K562 (cell line): ENCODE data around the gene FBXW12. TPM values are rescaled to one million over a fixed set of nuclear protein-coding genes. Genes with fewer than 3 reads are reported as not detected.

Source experiments
- ATAC-seq: fragments of 200-7000 bp; cut with Tn5 transposase; 3 replicates; pipeline ENCODE4 v1.9.1; 2020; ENCODE audit warnings: moderate library complexity
- BruUV-seq: library from RNA; stranded (reverse); fragments of 400-500 nt; replicated peaks from 2 replicates; lab custom pipeline; 2021; lab: Mats Ljungman, UMichigan
- CTCF ChIA-PET: fragments of 300-600 bp; formaldehyde crosslinking; extraction: SDS; loops from one replicate; lab custom pipeline; 2021; ENCODE audit warnings: low intra/inter-chr PET ratio; lab: Yijun Ruan, JAX
- POLR2A ChIA-PET: fragments of 300-600, 350-650 bp; sonication (Branson Sonifier 250); formaldehyde crosslinking; extraction: SDS; loops from one replicate; lab custom pipeline; 2021; ENCODE audit warnings: antibody characterized with exemption, inconsistent platforms; lab: Yijun Ruan, JAX
- DNase-seq, 4 experiments: peaks; one replicate each; pipeline versions ENCODE4 v3.0.0 to v3.0.0-alpha.2; 2011 to 2018; ENCODE audit warnings: low spot score in 3 of 4, mixed read lengths in 3 of 4; ENCODE audit errors: extremely low read depth in 1 of 4
- FAIRE-seq: peaks from 2 replicates; lab custom pipeline; 2011; peaks lifted over from hg19 to GRCh38; lab: Jason Lieb, UNC
- H2AFZ ChIP-seq: 2 replicates; pipeline ENCODE4 v1.6.0; 2011; ENCODE audit warnings: low read depth, low read length, control low read depth, inconsistent platforms
- H3K27ac ChIP-seq: fragments of 200-600 bp; 3 replicates; pipeline ENCODE4 v1.8.0; 2011; ENCODE audit warnings: low read depth, mild to moderate bottlenecking, control low read depth, inconsistent platforms, low read length, moderate library complexity, mixed read lengths; ENCODE audit errors: extremely low read depth
- H3K27me3 ChIP-seq, 2 experiments: fragments of 300-600 bp in 1 of 2; 2 replicates in 1 of 2; 3 replicates in 1 of 2; pipeline versions ENCODE4 v1.6.0 to v1.8.0; 2011; ENCODE audit warnings: inconsistent platforms in 2 of 2, low read length in 2 of 2, mild to moderate bottlenecking in 1 of 2, mixed read lengths in 1 of 2, moderate library complexity in 1 of 2; ENCODE audit not compliant: control insufficient read depth in 2 of 2, insufficient read depth in 2 of 2
- H3K36me3 ChIP-seq: fragments of 300-600 bp; 3 replicates; pipeline ENCODE4 v1.8.0; 2011; ENCODE audit warnings: mild to moderate bottlenecking, low read length, inconsistent platforms; ENCODE audit not compliant: control insufficient read depth, insufficient read depth
- H3K4me1 ChIP-seq, 2 experiments: fragments of 200-600 bp in 1 of 2; replicated peaks in 1 of 2; 2 replicates in 1 of 2; 3 replicates in 1 of 2; pipeline versions ENCODE4 v1.5.1 to v1.8.0; 2011; ENCODE audit warnings: inconsistent platforms in 2 of 2, low read length in 2 of 2, mild to moderate bottlenecking in 1 of 2, mixed read lengths in 1 of 2, moderate library complexity in 1 of 2; ENCODE audit not compliant: control insufficient read depth in 2 of 2, insufficient read depth in 2 of 2
- H3K4me2 ChIP-seq: 2 replicates; pipeline ENCODE4 v1.6.1; 2011; ENCODE audit warnings: low read length, control low read depth, inconsistent platforms, mixed read lengths; ENCODE audit not compliant: insufficient read depth
- H3K4me3 ChIP-seq: fragments of 200-600 bp; sonication (generic), shearing (Covaris generic); 2 replicates; pipeline ENCODE4 v1.5.1; 2016; ENCODE audit warnings: control low read depth, inconsistent platforms
- H3K79me2 ChIP-seq: fragments of 200-600 bp; 3 replicates; pipeline ENCODE4 v1.8.0; 2011; ENCODE audit warnings: low read length, inconsistent platforms; ENCODE audit not compliant: control insufficient read depth, insufficient read depth
- H3K9ac ChIP-seq, 2 experiments: 2 replicates each; pipeline versions ENCODE4 v1.6.0 to v1.6.1; 2011; ENCODE audit warnings: low read depth in 2 of 2, low read length in 2 of 2, control low read depth in 1 of 2, inconsistent platforms in 1 of 2, mild to moderate bottlenecking in 1 of 2, mixed read lengths in 1 of 2; ENCODE audit not compliant: insufficient read depth in 1 of 2
- H3K9me1 ChIP-seq: one replicate; pipeline ENCODE4 v1.6.0; 2011; ENCODE audit warnings: inconsistent platforms, mild to moderate bottlenecking, low read length, moderate library complexity; ENCODE audit not compliant: control insufficient read depth, insufficient read depth
- H3K9me3 ChIP-seq: replicated peaks from 2 replicates; pipeline ENCODE4 v1.5.1; 2011; ENCODE audit warnings: low read depth, low read length, inconsistent platforms; ENCODE audit not compliant: control insufficient read depth, insufficient read depth
- H4K20me1 ChIP-seq: replicated peaks from 2 replicates; pipeline ENCODE4 v1.6.1; 2011; ENCODE audit warnings: low read length, inconsistent platforms, mixed read lengths; ENCODE audit not compliant: control insufficient read depth, insufficient read depth
- BRCA1 ChIP-seq, 2 experiments: fragments of 450-650 bp in 1 of 2; sonication (generic) in 1 of 2; formaldehyde crosslinking in 1 of 2; IDR thresholded peaks; 2 replicates each; pipeline versions ENCODE4 v1.5.0 to v1.6.1; 2017 to 2020; ENCODE audit warnings: mild to moderate bottlenecking in 1 of 2, missing genetic modification reagents in 1 of 2
- C11orf30 ChIP-seq: fragments of 450-650 bp; IDR thresholded peaks from 2 replicates; pipeline ENCODE4 v1.6.1; 2016; ENCODE audit warnings: low read depth, mild to moderate bottlenecking
- CAMTA2 ChIP-seq: fragments of 250-450 bp; sonication (Bioruptor Pico); conservative IDR thresholded peaks from 2 replicates; pipeline ENCODE4 v1.5.1; 2022
- CGGBP1 ChIP-seq: fragments of 250-450 bp; sonication (Bioruptor Pico); IDR thresholded peaks from 2 replicates; pipeline ENCODE4 v1.9.0; 2021; ENCODE audit warnings: mild to moderate bottlenecking
- ESRRA ChIP-seq: fragments of 450-650 bp; IDR thresholded peaks from 2 replicates; pipeline ENCODE4 v1.6.1; 2014; ENCODE audit warnings: low read depth, mild to moderate bottlenecking, moderate library complexity, borderline replicate concordance
- ETV6 ChIP-seq, 3 experiments: fragments of 150-350 bp in 1 of 3; sonication (generic) in 1 of 3; formaldehyde crosslinking in 1 of 3; IDR thresholded peaks; 2 replicates each; pipeline versions ENCODE4 v1.6.1 to v1.8.0; 2014 to 2022; ENCODE audit warnings: borderline replicate concordance in 2 of 3, low read depth in 2 of 3, antibody characterized with exemption in 1 of 3, low read length in 1 of 3, mild to moderate bottlenecking in 1 of 3, missing genetic modification reagents in 1 of 3
- HBP1 ChIP-seq: fragments of 450-650 bp; formaldehyde crosslinking; IDR thresholded peaks from 2 replicates; pipeline ENCODE4 v1.4.0; 2022; ENCODE audit warnings: missing genetic modification characterization
- JUN ChIP-seq, 2 experiments: sonication (generic) in 1 of 2; formaldehyde crosslinking in 1 of 2; IDR thresholded peaks; 2 replicates each; pipeline versions ENCODE4 v1.6.1 to v1.8.0; 2012 to 2022; ENCODE audit warnings: borderline replicate concordance in 2 of 2, mild to moderate bottlenecking in 2 of 2, improper control_type of control experiment in 1 of 2, low read depth in 1 of 2, low read length in 1 of 2, missing genetic modification reagents in 1 of 2
- MCM5 ChIP-seq: fragments of 450-650 bp; IDR thresholded peaks from 2 replicates; pipeline ENCODE4 v1.6.1; 2016; ENCODE audit warnings: low read depth
- NCOA1 ChIP-seq: fragments of 450-650 bp; IDR thresholded peaks from 2 replicates; pipeline ENCODE4 v1.6.1; 2016; ENCODE audit warnings: low read depth
- NFIC ChIP-seq: fragments of 450-650 bp; IDR thresholded peaks from 2 replicates; pipeline ENCODE4 v1.6.1; 2017; ENCODE audit warnings: mild to moderate bottlenecking, inconsistent platforms
- NFXL1 ChIP-seq: fragments of 450-650 bp; formaldehyde crosslinking; IDR thresholded peaks from 2 replicates; pipeline ENCODE4 v1.4.0; 2021; ENCODE audit warnings: mild to moderate bottlenecking
- RFX1 ChIP-seq: fragments of 450-650 bp; IDR thresholded peaks from 2 replicates; pipeline ENCODE4 v1.6.1; 2016; ENCODE audit warnings: mild to moderate bottlenecking, moderate library complexity
- TAF1 ChIP-seq: IDR thresholded peaks from 2 replicates; pipeline ENCODE4 v1.6.1; 2011; ENCODE audit warnings: mild to moderate bottlenecking, low read length, moderate library complexity; ENCODE audit not compliant: insufficient read depth, control insufficient read depth, severe bottlenecking; ENCODE audit errors: extremely low read depth
- TAF7 ChIP-seq: fragments of 450-650 bp; IDR thresholded peaks from 2 replicates; pipeline ENCODE4 v1.6.1; 2016; ENCODE audit warnings: missing genetic modification characterization, missing compliant biosample characterization
- ZNF75A ChIP-seq: fragments of 450-650 bp; formaldehyde crosslinking; IDR thresholded peaks from 2 replicates; pipeline ENCODE4 v1.4.0; 2020; ENCODE audit warnings: mild to moderate bottlenecking
- ZSCAN29 ChIP-seq: fragments of 450-650 bp; IDR thresholded peaks from 2 replicates; pipeline ENCODE4 v1.6.1; 2017
- WGBS: fragments of 100-300 bp; shearing (Covaris generic); methylation state at CpG from one replicate; pipeline ENCODE4 v1.1.6; 2016; ENCODE audit warnings: low coverage, mixed read lengths; ENCODE audit not compliant: insufficient coverage; ENCODE audit errors: missing lambda C conversion rate; 5-methylcytosine and 5-hydroxymethylcytosine counted together
- in situ Hi-C: fragments of 300-500 bp; cut with MboI; formaldehyde crosslinking; loops from 4 replicates; pipeline ENCODE4 v1.15.0; 2018; ENCODE audit warnings: inconsistent platforms, mixed read lengths
- intact Hi-C: fragments of 100-400 bp; cut with micrococcal nuclease; formaldehyde crosslinking; loops from 2 replicates; pipeline ENCODE4 v1.14.2; 2022
- polyA plus RNA-seq, 8 experiments: library from polyadenylated mRNA; depleted of rRNA in 4 of 8; stranded (reverse) in 5 of 8; unstranded in 3 of 8; fragments of >200 nt; fragmentation: Nextera tagmentation in 2 of 8; fragmentation: Illumina TruSeq in 1 of 8; extraction: Ambion mirVana in 2 of 8; extraction: Trizol in 1 of 8; gene quantifications; 2 replicates each; pipeline versions ENCODE4 v1.2.1 to v1.2.3, GENCODE V29; 2011 to 2014; ENCODE audit warnings: inconsistent platforms in 1 of 8, missing spikeins in 1 of 8
- total RNA-seq, 7 experiments: library from RNA; depleted of rRNA in 6 of 7; stranded (reverse); fragments of >200 nt in 6 of 7; fragmentation: Illumina TruSeq in 2 of 7; extraction: Trizol in 2 of 7; gene quantifications; 2 replicates each; pipeline versions ENCODE4 v1.2.1 to v1.2.3, GENCODE V29; 2011 to 2021; ENCODE audit warnings: low replicate concordance in 1 of 7

The FBXW12 gene
- total and polyA plus RNA-seq, 9 of the 15 experiments (the other 6 are each of a cell fraction or from before 2014, with no cell fraction given), result 0.04 to 0.07 (median 0.06) TPM; not detected in 6

GRCh38 chr3:48411041-48411588 lies 39.1 kb downstream of the FBXW12 start (continued):
- TF ChIP-seq ETV6 (IDR thresholded peaks at IDR 0.05; ENCODE audit: borderline replicate concordance in 1 of 2, low read depth in 2 of 2, low read length in 1 of 2), result no peak
- TF ChIP-seq ETV6 (CRISPR knock-in tag; IDR thresholded peaks at IDR 0.05; ENCODE audit: borderline replicate concordance), result no peak
- no peak for TF ChIP-seq NFIC

GRCh38 chr3:48411606-48412374 lies 39.8 kb downstream of the FBXW12 start:
- Histone ChIP-seq H3K4me2 (no peak overlapping the region), H3K9me3 (no peaks in the 10 kb centered on the region), H3K27ac (no peak overlapping the region), H4K20me1 (0 out of 2 replicates have a peak, but pooled peaks cover 6% of the 10 kb centered on the region), H3K4me1 (0 out of 5 replicates have a peak, but pooled peaks cover 0 to 6% of the 10 kb centered on the region in 2 experiments), H3K36me3 (no peaks in the 10 kb centered on the region), H3K9ac (no peak overlapping the region), H3K79me2 (no peaks in the 10 kb centered on the region), H2AFZ (no peak overlapping the region), H3K9me1 (no peaks in the 10 kb centered on the region), H3K4me3 (no peak overlapping the region), H3K27me3 (no peaks in the 10 kb centered on the region)
- ChIA-PET POLR2A (interaction anchor here (1.2 kb wide), 1 partner anchor 25 kb away, joined by 3 read pairs; no protein-coding TSS in a partner anchor), CTCF (no interaction called here)
- in situ Hi-C loops, result no loop called here
- FAIRE-seq (no peak), DNase-seq (no peak), ATAC-seq (no peak)
- WGBS, result 66% methylated on average over 6 of the region's 11 CpGs
- intact Hi-C loops, result no loop called here
- no TSS peak for BruUV-seq
- TF ChIP-seq NFXL1, result no peak
- no peak for TF ChIP-seq ZSCAN29
- no peak for TF ChIP-seq C11orf30
- TF ChIP-seq CAMTA2, result no peak
- no peak for TF ChIP-seq RFX1
- TF ChIP-seq HBP1, result no peak
- no peak for TF ChIP-seq ESRRA
- no peak for TF ChIP-seq ZNF75A (CRISPR knock-in tag)
- TF ChIP-seq JUN (IDR thresholded peaks at IDR 0.05; ENCODE audit: borderline replicate concordance, low read depth, low read length), result no peak
- no peak for TF ChIP-seq JUN (CRISPR knock-in tag; IDR thresholded peaks at IDR 0.05; ENCODE audit: borderline replicate concordance)
- no peak for TF ChIP-seq NCOA1
- TF ChIP-seq CGGBP1, result no peak
- TF ChIP-seq MCM5, result no peak
- TF ChIP-seq TAF1, result no peak
- TF ChIP-seq TAF7 (tag), result no peak
- no peak for TF ChIP-seq BRCA1 (IDR thresholded peaks at IDR 0.05)
- TF ChIP-seq BRCA1 (CRISPR knock-in tag; IDR thresholded peaks at IDR 0.05), result no peak
